HG02798 (cell line): ENCODE data around the gene TBC1D22A.
"Not testable (repeated sequence)": the region's sequence is repeated elsewhere in the genome, so short reads cannot be mapped to it uniquely, and the experiment has no call there.

Source experiments
- ATAC-seq: cut with Tn5 transposase; IDR thresholded peaks from one replicate; pipeline ENCODE4 v1.9.1; 2021; ENCODE audit warnings: mild to moderate bottlenecking; ENCODE audit not compliant: unreplicated experiment, poor library complexity

The TBC1D22A gene

GRCh38 chr22:46807458-46807857, 45.0 kb downstream of the TBC1D22A start:
- no peak for ATAC-seq

GRCh38 chr22:46809153-46809885, 46.9 kb downstream of the TBC1D22A start:
- ATAC-seq = no peak

DNA sequence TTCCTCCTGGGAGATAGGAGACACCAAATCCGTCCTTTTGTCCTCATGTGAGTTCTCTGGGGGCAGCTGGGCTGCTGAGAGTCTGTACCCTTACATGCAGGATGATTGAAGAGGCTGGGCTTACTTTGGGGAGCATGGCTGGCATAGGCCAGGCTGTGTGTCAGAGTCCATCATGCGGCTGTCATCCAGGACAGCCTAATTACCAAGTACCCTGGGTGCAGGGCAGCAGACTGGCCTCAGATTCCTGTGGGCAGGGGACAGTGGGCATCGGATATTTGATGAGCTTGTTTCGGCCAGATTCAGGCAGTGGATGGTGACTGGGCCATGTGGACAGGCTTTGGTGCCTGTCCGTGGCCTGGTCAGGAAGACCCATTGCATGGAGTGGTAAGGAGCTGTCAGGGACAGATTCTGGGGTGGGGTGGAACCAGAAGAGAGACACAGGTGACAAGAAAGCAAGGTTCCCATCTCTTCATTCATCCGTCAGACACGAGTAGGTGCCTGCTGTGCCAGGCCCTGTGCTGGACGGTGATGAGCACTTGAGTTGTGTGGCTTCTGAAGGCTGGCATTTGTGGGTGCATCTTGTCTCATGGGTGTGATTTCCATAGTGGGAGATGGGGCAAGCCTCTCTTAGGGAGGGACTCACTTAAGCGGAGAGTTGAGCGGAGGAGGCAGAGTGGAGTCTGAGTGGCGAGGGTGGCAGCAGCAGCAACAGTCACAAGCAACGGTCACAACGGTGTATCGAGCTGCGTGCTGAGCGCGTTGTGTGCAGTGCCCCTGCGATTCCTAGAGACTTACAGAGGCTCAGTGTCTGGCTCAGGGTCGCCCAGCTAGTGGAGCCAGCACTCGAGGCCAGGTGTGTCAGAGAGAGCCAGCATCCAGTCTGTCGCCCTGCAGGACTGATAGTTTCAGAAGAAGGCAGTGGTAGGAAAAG, 48.7 kb downstream of the TBC1D22A start:
- no peak for ATAC-seq

- ATAC-seq = no peak
These were observed 49.7 kb downstream of the TBC1D22A start for GRCh38 chr22:46812034-46812605.

DNA sequence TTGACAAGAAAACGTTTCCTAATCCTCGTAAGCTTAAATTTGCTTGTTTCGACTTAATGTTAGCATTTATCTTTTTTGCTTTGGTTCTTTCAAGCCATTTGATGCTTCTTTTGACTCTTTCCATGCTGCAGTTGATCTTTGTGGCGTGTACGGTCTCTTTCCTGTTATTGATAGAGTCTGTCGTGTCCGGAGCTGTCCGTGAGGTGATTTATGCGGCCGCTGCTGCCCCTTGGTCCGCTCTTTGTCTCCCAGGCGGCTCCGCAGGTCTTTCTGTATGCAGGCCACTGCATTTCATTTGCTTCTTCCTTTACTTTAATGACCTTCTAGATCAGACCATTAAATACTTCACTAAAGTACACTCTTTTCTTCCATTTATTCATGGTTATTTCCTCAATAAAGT, 50.3 kb downstream of the TBC1D22A start:
- no peak for ATAC-seq

DNA sequence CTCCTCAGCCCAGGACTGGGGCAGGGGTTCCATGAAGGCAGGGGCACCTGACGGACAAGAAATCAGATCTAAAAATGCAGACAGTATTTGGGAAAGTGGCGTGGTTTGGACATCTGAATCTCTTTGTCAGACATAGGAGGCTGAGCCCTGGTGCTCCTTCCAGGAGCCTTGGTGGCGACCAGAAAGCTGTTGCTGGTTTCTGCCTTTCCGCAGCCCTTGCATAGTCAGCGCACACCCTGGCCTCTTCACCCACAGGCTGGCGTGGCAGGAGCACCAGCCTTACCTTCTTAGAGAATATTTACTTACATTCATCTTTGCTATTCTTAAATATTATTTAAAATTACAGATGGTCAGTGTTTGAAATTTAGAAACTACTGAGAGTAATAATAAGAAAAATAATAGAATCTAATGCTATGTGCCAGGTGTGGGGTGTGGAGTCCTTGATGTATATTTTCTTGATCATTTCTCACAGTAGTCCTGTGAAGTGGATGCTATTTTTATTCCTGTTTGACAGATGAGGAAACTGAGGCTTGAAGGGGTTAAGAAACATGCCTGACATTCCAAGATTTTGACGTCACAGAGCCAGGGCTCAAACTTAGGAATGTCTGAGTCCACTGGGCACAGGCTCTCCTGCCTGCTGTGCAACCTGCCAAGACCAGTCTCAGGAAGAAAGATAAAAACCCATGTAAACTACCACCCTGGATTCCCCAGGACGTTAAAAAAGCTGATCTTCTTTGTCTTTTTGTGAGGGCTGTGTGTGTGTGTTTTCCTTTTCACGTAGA, 51.6 kb downstream of the TBC1D22A start:
- ATAC-seq = no peak

DNA sequence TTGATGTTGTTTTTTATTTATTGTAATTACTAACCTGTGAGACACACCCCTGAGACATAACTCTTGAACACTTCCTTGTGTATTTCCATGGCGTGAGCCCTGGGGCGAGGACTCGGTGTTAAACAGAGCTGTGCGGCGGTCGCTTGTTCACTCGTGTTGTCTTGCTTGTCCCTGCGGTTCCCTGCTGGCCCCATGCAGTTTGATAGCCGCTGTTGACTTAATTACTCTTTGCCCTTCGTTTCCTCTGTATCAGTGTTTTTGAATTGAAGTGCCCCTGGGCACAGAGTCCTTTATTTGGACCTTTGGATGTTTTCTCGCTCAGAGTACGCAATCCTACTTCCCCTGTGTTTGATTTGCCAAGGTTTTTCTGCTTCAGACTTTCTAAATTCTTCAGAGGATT, 52.7 kb downstream of the TBC1D22A start:
- no peak for ATAC-seq

DNA sequence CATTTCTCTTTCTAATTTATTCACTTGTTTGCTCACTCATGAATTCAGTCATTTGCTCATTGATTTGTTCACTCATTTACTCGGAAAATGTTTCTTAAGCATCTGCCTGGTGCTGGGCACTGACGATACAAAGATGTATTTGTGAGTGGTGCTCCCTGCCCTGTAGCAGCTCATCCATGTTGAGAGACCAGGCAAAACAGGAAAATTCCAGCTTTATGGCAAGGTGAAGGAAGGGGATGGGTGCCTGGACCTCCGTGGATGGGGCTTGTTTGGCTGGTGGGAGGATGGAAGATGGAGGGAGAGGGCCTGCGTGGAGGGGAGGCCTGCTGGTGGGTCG, 53.1 kb downstream of the TBC1D22A start:
- no peak for ATAC-seq

- no peak for ATAC-seq
These were observed 53.7 kb downstream of the TBC1D22A start for GRCh38 chr22:46815896-46816731.

DNA sequence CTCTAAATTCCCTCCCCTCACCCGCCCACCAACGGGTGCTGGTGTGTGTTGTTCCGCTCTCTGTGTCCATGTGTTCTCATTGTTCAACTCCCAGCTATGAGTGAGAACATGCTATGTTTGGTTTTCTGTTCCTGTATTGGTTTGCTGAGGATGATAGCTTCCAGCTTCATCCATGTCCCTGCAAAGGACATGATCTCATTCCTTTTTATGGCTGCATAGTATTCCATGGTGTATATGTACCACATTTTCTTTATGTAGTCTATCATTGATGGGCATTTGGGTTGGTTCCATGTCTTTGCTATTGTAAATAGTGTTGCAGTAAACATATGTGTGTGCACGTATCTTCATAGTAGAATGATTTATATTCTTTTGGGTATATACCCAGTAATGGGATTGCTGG, 54.9 kb downstream of the TBC1D22A start:
- ATAC-seq = not testable (repeated sequence)

DNA sequence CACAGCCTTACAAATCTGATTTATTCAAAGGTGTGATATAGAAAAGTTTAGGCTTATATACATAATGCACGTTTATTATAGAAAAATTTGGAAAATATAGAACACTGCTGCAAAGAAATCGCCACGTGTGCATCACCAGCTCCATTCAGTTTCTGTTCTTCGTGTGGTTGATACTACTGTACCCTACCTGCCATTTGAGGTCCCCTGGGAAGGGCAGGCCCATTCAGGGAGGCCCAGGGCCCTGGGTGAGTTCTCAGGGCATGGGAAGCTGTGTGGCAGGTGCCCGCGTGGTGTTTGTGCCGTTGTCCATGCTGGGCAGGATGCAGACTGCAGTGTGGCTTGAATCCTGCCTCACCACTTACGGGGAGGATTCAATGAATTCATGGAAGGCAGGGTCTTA, 60.8 kb downstream of the TBC1D22A start:
- ATAC-seq = no peak

GRCh38 chr22:46823654-46824053, 61.2 kb downstream of the TBC1D22A start:
- ATAC-seq = no peak

- no peak for ATAC-seq
These were observed 62.0 kb downstream of the TBC1D22A start for GRCh38 chr22:46824344-46824909.

GRCh38 chr22:46824980-46825544, 62.6 kb downstream of the TBC1D22A start:
- ATAC-seq = no peak

DNA sequence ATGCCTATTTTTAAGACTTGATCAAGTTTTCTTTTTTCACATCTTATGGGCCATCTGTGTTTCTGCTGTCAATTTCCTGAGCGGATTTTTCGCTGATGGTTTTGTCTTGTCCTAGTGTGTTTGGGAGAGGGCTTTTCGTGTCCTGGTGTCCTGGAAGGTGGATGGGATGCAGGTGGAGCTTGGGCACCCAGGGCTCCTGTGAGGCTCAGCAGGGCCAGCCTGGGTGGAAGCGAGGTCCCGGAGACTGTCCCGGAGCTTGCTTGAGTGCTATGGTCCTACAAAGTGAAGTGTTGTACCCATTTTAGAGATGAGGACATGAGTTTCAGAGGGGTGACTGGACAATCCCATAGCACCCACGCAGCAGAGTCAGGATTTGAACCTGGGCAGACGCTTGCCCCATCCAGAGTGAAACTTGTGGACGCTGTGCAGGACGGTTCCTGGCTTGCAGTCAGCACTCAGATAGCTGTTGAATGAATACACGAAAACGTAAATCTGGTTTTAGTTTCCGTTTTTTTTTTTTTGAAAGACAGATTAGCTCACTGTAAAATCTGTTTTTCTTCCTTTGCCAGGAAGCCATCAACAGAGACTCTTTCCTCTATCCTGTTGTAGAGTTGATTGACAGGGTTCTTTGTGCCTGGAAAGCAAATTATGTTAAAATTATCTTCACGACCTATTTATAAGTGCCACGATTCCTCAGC, 64.1 kb downstream of the TBC1D22A start:
- ATAC-seq = no peak

- no peak for ATAC-seq
These were observed 64.8 kb downstream of the TBC1D22A start for GRCh38 chr22:46827136-46827780.

GRCh38 chr22:46827781-46828180, 65.3 kb downstream of the TBC1D22A start:
- ATAC-seq = no peak

GRCh38 chr22:46828323-46828900, 66.0 kb downstream of the TBC1D22A start:
- ATAC-seq = no peak
